ENCODE results near the gene CCDC116.
"Not testable (repeated sequence)": the region's sequence is repeated elsewhere in the genome, so short reads cannot be mapped to it uniquely, and the experiment has no call there.

The CCDC116 gene

GRCh38 chr22:21677606-21678443 is 45.3 kb downstream of the CCDC116 start:
- FAIRE-seq (no peak), DNase-seq (ENCODE audit: extremely low spot score, insufficient read length, low read depth) (no peak)

- not testable (repeated sequence) for FAIRE-seq; DNase-seq (ENCODE audit: extremely low spot score, insufficient read length, low read depth)
Measured at GRCh38 chr22:21678842-21679241, 46.3 kb downstream of the CCDC116 start.

GRCh38 chr22:21679383-21679782 is 46.8 kb downstream of the CCDC116 start:
- FAIRE-seq: no peak
- no peak for DNase-seq (ENCODE audit: extremely low spot score, insufficient read length, low read depth)

GRCh38 chr22:21680830-21681565 is 48.4 kb downstream of the CCDC116 start:
- DNase-seq (ENCODE audit: extremely low spot score, insufficient read length, low read depth): no peak
- FAIRE-seq: no peak

- DNase-seq (ENCODE audit: extremely low spot score, insufficient read length, low read depth) (no peak), FAIRE-seq (no peak)
Measured at GRCh38 chr22:21681566-21682370, 49.2 kb downstream of the CCDC116 start.

- DNase-seq (ENCODE audit: extremely low spot score, insufficient read length, low read depth) (no peak), FAIRE-seq (no peak)
Measured at GRCh38 chr22:21682385-21683175, 50.0 kb downstream of the CCDC116 start.

GRCh38 chr22:21683401-21683811 is 50.8 kb downstream of the CCDC116 start:
- DNase-seq (ENCODE audit: extremely low spot score, insufficient read length, low read depth) (no peak), FAIRE-seq (no peak)

GRCh38 chr22:21684492-21685163 is 52.1 kb downstream of the CCDC116 start:
- no peak for FAIRE-seq

GRCh38 chr22:21685164-21685513 is 52.6 kb downstream of the CCDC116 start:
- FAIRE-seq (no peak), DNase-seq (ENCODE audit: extremely low spot score, insufficient read length, low read depth) (no peak)

More at GRCh38 chr22:21684492-21685163, 52.1 kb downstream of the CCDC116 start:
- DNase-seq (ENCODE audit: extremely low spot score, insufficient read length, low read depth): no peak

- no peak for FAIRE-seq
Measured at GRCh38 chr22:21686193-21686608, 53.6 kb downstream of the CCDC116 start.

More at GRCh38 chr22:21686193-21686608, 53.6 kb downstream of the CCDC116 start:
- no peak for DNase-seq (ENCODE audit: extremely low spot score, insufficient read length, low read depth)
